ENCODE measurements around the gene NAALADL1.

DNA sequence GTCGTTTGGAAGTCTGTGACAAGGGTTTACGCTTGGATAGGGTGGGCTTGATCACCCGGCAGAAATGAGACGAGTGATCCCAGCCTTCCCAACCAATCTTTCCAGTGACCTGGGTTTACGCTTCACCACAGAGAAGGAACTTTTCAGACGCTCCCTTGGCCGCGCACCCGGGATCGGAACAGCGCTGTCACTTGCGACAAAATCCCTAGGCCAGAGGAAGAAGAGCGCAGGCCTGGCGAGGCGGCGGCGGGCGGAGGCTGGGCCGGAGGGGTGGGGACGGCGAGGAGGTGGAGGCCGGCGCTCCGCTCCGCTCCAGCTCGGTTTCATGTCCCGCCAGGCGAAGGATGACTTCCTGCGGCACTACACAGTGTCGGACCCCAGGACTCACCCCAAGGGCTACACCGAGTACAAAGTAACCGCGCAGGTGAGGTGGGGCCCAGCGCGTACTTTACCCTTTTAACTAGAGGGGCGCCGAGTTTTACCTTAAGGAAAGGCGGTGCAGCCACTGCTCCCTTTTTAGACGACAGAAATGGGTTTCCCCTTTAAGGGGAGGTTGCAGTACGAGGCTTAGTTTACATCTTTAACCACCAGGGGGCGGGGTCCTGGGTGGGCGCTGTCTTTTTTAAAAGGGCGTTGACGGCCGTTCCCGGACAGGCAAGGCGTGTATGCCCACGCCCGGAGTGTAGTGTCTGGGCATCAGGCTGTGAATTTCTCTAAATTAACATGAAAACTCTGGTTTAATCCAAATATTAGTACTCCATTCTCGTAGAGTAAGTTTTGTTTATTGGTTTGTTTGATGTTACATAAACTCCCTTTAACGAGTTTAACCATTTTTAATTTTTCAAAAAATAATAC is 30.9 kb downstream of the NAALADL1 start, which contains the start of gene SNX15:
- TF ChIP-seq, protein P1, sequence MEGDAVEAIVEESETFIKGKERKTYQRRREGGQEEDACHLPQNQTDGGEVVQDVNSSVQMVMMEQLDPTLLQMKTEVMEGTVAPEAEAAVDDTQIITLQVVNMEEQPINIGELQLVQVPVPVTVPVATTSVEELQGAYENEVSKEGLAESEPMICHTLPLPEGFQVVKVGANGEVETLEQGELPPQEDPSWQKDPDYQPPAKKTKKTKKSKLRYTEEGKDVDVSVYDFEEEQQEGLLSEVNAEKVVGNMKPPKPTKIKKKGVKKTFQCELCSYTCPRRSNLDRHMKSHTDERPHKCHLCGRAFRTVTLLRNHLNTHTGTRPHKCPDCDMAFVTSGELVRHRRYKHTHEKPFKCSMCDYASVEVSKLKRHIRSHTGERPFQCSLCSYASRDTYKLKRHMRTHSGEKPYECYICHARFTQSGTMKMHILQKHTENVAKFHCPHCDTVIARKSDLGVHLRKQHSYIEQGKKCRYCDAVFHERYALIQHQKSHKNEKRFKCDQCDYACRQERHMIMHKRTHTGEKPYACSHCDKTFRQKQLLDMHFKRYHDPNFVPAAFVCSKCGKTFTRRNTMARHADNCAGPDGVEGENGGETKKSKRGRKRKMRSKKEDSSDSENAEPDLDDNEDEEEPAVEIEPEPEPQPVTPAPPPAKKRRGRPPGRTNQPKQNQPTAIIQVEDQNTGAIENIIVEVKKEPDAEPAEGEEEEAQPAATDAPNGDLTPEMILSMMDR (IDR thresholded peaks at IDR 0.05; ENCODE audit: low read depth, low read length) = peak; percentile 50
- peak; percentile 52 for TF ChIP-seq POLR2A (IDR thresholded peaks at IDR 0.05; ENCODE audit: extremely low read depth, insufficient read length)

Data from NB4 (cell line).